HepG2 (cell line): ENCODE results near the gene MCRS1. TPM values are rescaled to one million over a fixed set of nuclear protein-coding genes. Genes with fewer than 3 reads are reported as not detected.

Experiments
- CSRNP1 ChIP-seq: sonication (generic); formaldehyde crosslinking; IDR thresholded peaks from 2 replicates; pipeline ENCODE4 v1.8.1; 2023; ENCODE audit warnings: mild to moderate bottlenecking, missing genetic modification reagents
- GABPA ChIP-seq, 2 experiments: IDR thresholded peaks; 2 replicates each; pipeline ENCODE4 v1.6.1; 2011 to 2016; ENCODE audit warnings: low read depth in 2 of 2, low read length in 1 of 2, missing biosample characterization in 1 of 2, missing genetic modification characterization in 1 of 2
- SYNCRIP ChIP-seq: fragments of 200-400 bp; formaldehyde crosslinking; IDR thresholded peaks from 2 replicates; pipeline ENCODE4 v1.6.1; 2018; ENCODE audit warnings: mild to moderate bottlenecking, low read depth, low read length; ENCODE audit not compliant: insufficient read depth
- TAF15 ChIP-seq: fragments of 200-400 bp; formaldehyde crosslinking; IDR thresholded peaks from one replicate; pipeline ENCODE4 v1.6.1; 2018; ENCODE audit warnings: mild to moderate bottlenecking, low read depth, low read length; ENCODE audit not compliant: poor library complexity, severe bottlenecking
- polyA plus RNA-seq, 8 experiments: library from polyadenylated mRNA; depleted of rRNA in 3 of 8; stranded (reverse) in 7 of 8; unstranded in 1 of 8; fragments of >200 nt; fragmentation: Illumina TruSeq in 4 of 8; extraction: Trizol in 4 of 8; gene quantifications; 2 replicates each; pipeline versions ENCODE4 v1.2.1 to v1.2.3, GENCODE V29; 2011 to 2016; ENCODE audit warnings: low read depth in 4 of 8, missing spikeins in 1 of 8, mixed read lengths in 1 of 8; ENCODE audit not compliant: insufficient read depth in 1 of 8
- total RNA-seq, 5 experiments: library from RNA; depleted of rRNA; stranded (reverse); fragments of >200 nt; fragmentation: Illumina TruSeq; extraction: Trizol; gene quantifications; 2 replicates each; pipeline ENCODE4 v1.2.3, GENCODE V29; 2016; ENCODE audit warnings: low read depth in 1 of 5
- TF ChIP-seq, protein P1 (sequence below): sonication (generic); formaldehyde crosslinking; IDR thresholded peaks from 2 replicates; pipeline ENCODE4 v1.4.0; 2020; ENCODE audit warnings: missing genetic modification reagents
- TF ChIP-seq, protein P2 (sequence below): sonication (generic); formaldehyde crosslinking; IDR thresholded peaks from 2 replicates; pipeline ENCODE4 v1.4.0; 2020; ENCODE audit warnings: missing genetic modification reagents, mild to moderate bottlenecking, borderline replicate concordance

MCRS1 gene
- total and polyA plus RNA-seq, 2 of the 13 experiments (the other 11 are each of a cell fraction or from before 2014, with no cell fraction given) = 51.0 to 66.3 TPM

- TF ChIP-seq, protein P1, sequence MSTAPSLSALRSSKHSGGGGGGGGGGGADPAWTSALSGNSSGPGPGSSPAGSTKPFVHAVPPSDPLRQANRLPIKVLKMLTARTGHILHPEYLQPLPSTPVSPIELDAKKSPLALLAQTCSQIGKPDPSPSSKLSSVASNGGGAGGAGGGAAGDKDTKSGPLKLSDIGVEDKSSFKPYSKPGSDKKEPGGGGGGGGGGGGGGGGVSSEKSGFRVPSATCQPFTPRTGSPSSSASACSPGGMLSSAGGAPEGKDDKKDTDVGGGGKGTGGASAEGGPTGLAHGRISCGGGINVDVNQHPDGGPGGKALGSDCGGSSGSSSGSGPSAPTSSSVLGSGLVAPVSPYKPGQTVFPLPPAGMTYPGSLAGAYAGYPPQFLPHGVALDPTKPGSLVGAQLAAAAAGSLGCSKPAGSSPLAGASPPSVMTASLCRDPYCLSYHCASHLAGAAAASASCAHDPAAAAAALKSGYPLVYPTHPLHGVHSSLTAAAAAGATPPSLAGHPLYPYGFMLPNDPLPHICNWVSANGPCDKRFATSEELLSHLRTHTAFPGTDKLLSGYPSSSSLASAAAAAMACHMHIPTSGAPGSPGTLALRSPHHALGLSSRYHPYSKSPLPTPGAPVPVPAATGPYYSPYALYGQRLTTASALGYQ (CRISPR knock-in tag) = no peak
- TF ChIP-seq CSRNP1 (CRISPR knock-in tag) (no peak), SYNCRIP (no peak), GABPA (IDR thresholded peaks at IDR 0.05; ENCODE audit: low read depth, low read length) (no peak), GABPA (CRISPR knock-in tag; IDR thresholded peaks at IDR 0.05; ENCODE audit: low read depth) (no peak), TAF15 (no peak)
- TF ChIP-seq, protein P2, sequence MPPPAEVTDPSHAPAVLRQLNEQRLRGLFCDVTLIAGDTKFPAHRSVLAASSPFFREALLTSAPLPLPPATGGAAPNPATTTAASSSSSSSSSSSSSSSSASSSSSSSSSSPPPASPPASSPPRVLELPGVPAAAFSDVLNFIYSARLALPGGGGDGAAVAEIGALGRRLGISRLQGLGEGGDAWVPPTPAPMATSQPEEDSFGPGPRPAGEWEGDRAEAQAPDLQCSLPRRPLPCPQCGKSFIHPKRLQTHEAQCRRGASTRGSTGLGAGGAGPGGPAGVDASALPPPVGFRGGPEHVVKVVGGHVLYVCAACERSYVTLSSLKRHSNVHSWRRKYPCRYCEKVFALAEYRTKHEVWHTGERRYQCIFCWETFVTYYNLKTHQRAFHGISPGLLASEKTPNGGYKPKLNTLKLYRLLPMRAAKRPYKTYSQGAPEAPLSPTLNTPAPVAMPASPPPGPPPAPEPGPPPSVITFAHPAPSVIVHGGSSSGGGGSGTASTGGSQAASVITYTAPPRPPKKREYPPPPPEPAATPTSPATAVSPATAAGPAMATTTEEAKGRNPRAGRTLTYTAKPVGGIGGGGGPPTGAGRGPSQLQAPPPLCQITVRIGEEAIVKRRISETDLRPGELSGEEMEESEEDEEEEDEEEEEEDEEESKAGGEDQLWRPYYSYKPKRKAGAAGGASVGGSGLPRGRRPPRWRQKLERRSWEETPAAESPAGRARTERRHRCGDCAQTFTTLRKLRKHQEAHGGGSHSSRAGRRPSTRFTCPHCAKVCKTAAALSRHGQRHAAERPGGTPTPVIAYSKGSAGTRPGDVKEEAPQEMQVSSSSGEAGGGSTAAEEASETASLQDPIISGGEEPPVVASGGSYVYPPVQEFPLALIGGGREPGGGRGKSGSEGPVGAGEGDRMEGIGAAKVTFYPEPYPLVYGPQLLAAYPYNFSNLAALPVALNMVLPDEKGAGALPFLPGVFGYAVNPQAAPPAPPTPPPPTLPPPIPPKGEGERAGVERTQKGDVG (CRISPR knock-in tag) = no peak
- TF ChIP-seq, all 625 proteins: peak for 0
Measured at GRCh38 chr12:49541911-49542505, 25.9 kb downstream of the MCRS1 start (continued).
